ENCODE results near the gene GJB4. TPM values are rescaled to one million over a fixed set of nuclear protein-coding genes. Genes with fewer than 3 reads are reported as not detected.
"Not testable (repeated sequence)": the region's sequence is repeated elsewhere in the genome, so short reads cannot be mapped to it uniquely, and the experiment has no call there.

GJB4 gene
- polyA plus RNA-seq, 1 of the 3 experiments (the other 2 are of a cell fraction): not detected

GRCh38 chr1:34730485-34730884, 29.1 kb upstream of the GJB4 start:
- no peaks in the 10 kb centered on the region for H3K9me3 ChIP-seq
- TF ChIP-seq, protein P1, sequence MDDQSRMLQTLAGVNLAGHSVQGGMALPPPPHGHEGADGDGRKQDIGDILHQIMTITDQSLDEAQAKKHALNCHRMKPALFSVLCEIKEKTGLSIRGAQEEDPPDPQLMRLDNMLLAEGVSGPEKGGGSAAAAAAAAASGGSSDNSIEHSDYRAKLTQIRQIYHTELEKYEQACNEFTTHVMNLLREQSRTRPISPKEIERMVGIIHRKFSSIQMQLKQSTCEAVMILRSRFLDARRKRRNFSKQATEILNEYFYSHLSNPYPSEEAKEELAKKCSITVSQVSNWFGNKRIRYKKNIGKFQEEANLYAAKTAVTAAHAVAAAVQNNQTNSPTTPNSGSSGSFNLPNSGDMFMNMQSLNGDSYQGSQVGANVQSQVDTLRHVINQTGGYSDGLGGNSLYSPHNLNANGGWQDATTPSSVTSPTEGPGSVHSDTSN (IDR thresholded peaks at IDR 0.05): no peak
- TF ChIP-seq RFX5 (IDR thresholded peaks at IDR 0.05; ENCODE audit: low read length): no peak
- TF ChIP-seq MAX (IDR thresholded peaks at IDR 0.05; ENCODE audit: low read depth): no peak
- TF ChIP-seq EP300 (IDR thresholded peaks at IDR 0.05; ENCODE audit: borderline replicate concordance in 1 of 2, low read depth in 1 of 2, low read length in 1 of 2): no peak
- TF ChIP-seq YY1 (IDR thresholded peaks at IDR 0.05; ENCODE audit: low read depth): no peak
- TF ChIP-seq, protein P2, sequence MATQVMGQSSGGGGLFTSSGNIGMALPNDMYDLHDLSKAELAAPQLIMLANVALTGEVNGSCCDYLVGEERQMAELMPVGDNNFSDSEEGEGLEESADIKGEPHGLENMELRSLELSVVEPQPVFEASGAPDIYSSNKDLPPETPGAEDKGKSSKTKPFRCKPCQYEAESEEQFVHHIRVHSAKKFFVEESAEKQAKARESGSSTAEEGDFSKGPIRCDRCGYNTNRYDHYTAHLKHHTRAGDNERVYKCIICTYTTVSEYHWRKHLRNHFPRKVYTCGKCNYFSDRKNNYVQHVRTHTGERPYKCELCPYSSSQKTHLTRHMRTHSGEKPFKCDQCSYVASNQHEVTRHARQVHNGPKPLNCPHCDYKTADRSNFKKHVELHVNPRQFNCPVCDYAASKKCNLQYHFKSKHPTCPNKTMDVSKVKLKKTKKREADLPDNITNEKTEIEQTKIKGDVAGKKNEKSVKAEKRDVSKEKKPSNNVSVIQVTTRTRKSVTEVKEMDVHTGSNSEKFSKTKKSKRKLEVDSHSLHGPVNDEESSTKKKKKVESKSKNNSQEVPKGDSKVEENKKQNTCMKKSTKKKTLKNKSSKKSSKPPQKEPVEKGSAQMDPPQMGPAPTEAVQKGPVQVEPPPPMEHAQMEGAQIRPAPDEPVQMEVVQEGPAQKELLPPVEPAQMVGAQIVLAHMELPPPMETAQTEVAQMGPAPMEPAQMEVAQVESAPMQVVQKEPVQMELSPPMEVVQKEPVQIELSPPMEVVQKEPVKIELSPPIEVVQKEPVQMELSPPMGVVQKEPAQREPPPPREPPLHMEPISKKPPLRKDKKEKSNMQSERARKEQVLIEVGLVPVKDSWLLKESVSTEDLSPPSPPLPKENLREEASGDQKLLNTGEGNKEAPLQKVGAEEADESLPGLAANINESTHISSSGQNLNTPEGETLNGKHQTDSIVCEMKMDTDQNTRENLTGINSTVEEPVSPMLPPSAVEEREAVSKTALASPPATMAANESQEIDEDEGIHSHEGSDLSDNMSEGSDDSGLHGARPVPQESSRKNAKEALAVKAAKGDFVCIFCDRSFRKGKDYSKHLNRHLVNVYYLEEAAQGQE (IDR thresholded peaks at IDR 0.05; ENCODE audit: low read depth, low read length): no peak
- no peak for TF ChIP-seq RXRA (IDR thresholded peaks at IDR 0.05; ENCODE audit: borderline replicate concordance, low read depth)
- TF ChIP-seq, protein P3, sequence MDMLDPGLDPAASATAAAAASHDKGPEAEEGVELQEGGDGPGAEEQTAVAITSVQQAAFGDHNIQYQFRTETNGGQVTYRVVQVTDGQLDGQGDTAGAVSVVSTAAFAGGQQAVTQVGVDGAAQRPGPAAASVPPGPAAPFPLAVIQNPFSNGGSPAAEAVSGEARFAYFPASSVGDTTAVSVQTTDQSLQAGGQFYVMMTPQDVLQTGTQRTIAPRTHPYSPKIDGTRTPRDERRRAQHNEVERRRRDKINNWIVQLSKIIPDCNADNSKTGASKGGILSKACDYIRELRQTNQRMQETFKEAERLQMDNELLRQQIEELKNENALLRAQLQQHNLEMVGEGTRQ (IDR thresholded peaks at IDR 0.05; ENCODE audit: borderline replicate concordance, low read depth, low read length): no peak
- TF ChIP-seq TAF1 (IDR thresholded peaks at IDR 0.05; ENCODE audit: borderline replicate concordance, low read depth, low read length): no peak
- no peak for TF ChIP-seq NFIC (IDR thresholded peaks at IDR 0.05; ENCODE audit: borderline replicate concordance)
- TF ChIP-seq, protein P4, sequence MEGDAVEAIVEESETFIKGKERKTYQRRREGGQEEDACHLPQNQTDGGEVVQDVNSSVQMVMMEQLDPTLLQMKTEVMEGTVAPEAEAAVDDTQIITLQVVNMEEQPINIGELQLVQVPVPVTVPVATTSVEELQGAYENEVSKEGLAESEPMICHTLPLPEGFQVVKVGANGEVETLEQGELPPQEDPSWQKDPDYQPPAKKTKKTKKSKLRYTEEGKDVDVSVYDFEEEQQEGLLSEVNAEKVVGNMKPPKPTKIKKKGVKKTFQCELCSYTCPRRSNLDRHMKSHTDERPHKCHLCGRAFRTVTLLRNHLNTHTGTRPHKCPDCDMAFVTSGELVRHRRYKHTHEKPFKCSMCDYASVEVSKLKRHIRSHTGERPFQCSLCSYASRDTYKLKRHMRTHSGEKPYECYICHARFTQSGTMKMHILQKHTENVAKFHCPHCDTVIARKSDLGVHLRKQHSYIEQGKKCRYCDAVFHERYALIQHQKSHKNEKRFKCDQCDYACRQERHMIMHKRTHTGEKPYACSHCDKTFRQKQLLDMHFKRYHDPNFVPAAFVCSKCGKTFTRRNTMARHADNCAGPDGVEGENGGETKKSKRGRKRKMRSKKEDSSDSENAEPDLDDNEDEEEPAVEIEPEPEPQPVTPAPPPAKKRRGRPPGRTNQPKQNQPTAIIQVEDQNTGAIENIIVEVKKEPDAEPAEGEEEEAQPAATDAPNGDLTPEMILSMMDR (IDR thresholded peaks at IDR 0.05): no peak
- TF ChIP-seq MXI1 (IDR thresholded peaks at IDR 0.05; ENCODE audit: low read depth, low read length): no peak
- TF ChIP-seq, protein P5, sequence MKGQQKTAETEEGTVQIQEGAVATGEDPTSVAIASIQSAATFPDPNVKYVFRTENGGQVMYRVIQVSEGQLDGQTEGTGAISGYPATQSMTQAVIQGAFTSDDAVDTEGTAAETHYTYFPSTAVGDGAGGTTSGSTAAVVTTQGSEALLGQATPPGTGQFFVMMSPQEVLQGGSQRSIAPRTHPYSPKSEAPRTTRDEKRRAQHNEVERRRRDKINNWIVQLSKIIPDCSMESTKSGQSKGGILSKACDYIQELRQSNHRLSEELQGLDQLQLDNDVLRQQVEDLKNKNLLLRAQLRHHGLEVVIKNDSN (IDR thresholded peaks at IDR 0.05; ENCODE audit: borderline replicate concordance, low read depth): no peak
- no peaks in the 10 kb centered on the region for H3K79me2 ChIP-seq (ENCODE audit: insufficient read depth)
- WGBS (ENCODE audit: low lambda C conversion rate): 40% methylated on average over 5 of the region's 5 CpGs
- H3K4me2 ChIP-seq: no peak overlapping the region
- no peaks in the 10 kb centered on the region for H3K9me2 ChIP-seq
- ChIA-PET POLR2A (no interaction called here), CTCF (interaction anchor here (1.0 to 5.5 kb wide), 2 partner anchors 9 to 13 kb away, joined by 3 to 32 read pairs; no protein-coding TSS in a partner anchor)
- H3K4me1 ChIP-seq (ENCODE audit: control insufficient read depth in 1 of 2, insufficient read depth in 2 of 2, low read depth in 1 of 2, low read length in 1 of 2): no peaks in the 10 kb centered on the region
- H4K20me1 ChIP-seq (ENCODE audit: insufficient read depth): no peaks in the 10 kb centered on the region
- H3K4me3 ChIP-seq (ENCODE audit: low read depth in 2 of 2, low read length in 1 of 2): no peak overlapping the region
- no peak overlapping the region for H2AFZ ChIP-seq (ENCODE audit: low read depth)
- no peak overlapping the region for H3K9ac ChIP-seq
- DNase-seq: no peak
- no peaks in the 10 kb centered on the region for H3K36me3 ChIP-seq (replicated peaks in 1 of 2; ENCODE audit: control insufficient read depth in 1 of 2, insufficient read depth in 2 of 2, low read length in 1 of 2)
- H3K27me3 ChIP-seq (ENCODE audit: insufficient read depth): no peaks in the 10 kb centered on the region
- H3F3A ChIP-seq (replicated peaks; ENCODE audit: insufficient read depth): no peaks in the 10 kb centered on the region
- no peak overlapping the region for H3K27ac ChIP-seq (ENCODE audit: low read depth in 2 of 2, low read length in 1 of 2)

- H3K36me3 ChIP-seq (replicated peaks in 1 of 2; ENCODE audit: control insufficient read depth in 1 of 2, insufficient read depth in 2 of 2, low read length in 1 of 2); H3K4me2 ChIP-seq; H3K9me3 ChIP-seq; DNase-seq; H3K9me2 ChIP-seq; H3F3A ChIP-seq (replicated peaks; ENCODE audit: insufficient read depth); POLR2A ChIA-PET; H3K4me1 ChIP-seq (ENCODE audit: control insufficient read depth in 1 of 2, insufficient read depth in 2 of 2, low read depth in 1 of 2, low read length in 1 of 2); H4K20me1 ChIP-seq (ENCODE audit: insufficient read depth); H3K27ac ChIP-seq (ENCODE audit: low read depth in 2 of 2, low read length in 1 of 2); H3K9ac ChIP-seq; H2AFZ ChIP-seq (ENCODE audit: low read depth); H3K79me2 ChIP-seq (ENCODE audit: insufficient read depth); H3K27me3 ChIP-seq (ENCODE audit: insufficient read depth); H3K4me3 ChIP-seq (ENCODE audit: low read depth in 2 of 2, low read length in 1 of 2): not testable (repeated sequence)
- CTCF ChIA-PET: interaction anchor here (1.8 to 3.4 kb wide), 2 partner anchors 9 to 11 kb away, joined by 5 to 20 read pairs; no protein-coding TSS in a partner anchor
- WGBS (ENCODE audit: low lambda C conversion rate): 17% methylated on average over 7 of the region's 7 CpGs
Observed at GRCh38 chr1:34732831-34733230, 26.7 kb upstream of the GJB4 start.
